GM19468 (cell line): ENCODE results near the gene SERTAD2.

Experiments used
- ATAC-seq: cut with Tn5 transposase; IDR thresholded peaks from one replicate; pipeline ENCODE4 v1.9.1; 2021; ENCODE audit warnings: mild to moderate bottlenecking, moderate library complexity, moderate number of reproducible peaks; ENCODE audit not compliant: unreplicated experiment; ENCODE audit errors: extremely low read depth

Gene SERTAD2

GRCh38 chr2:64650722-64651338 is 2.9 kb downstream of the SERTAD2 start:
- no peak for ATAC-seq

- ATAC-seq, result no peak
Measured at GRCh38 chr2:64650296-64650695, 3.4 kb downstream of the SERTAD2 start.

- no peak for ATAC-seq
Measured at GRCh38 chr2:64649626-64650025, 4.1 kb downstream of the SERTAD2 start.

- ATAC-seq, result no peak
Measured at GRCh38 chr2:64649013-64649484, 4.7 kb downstream of the SERTAD2 start.

- no peak for ATAC-seq
Measured at GRCh38 chr2:64646007-64646880, 7.5 kb downstream of the SERTAD2 start.

GRCh38 chr2:64644458-64645382 is 9.0 kb downstream of the SERTAD2 start:
- ATAC-seq, result no peak

GRCh38 chr2:64643838-64644457 is 9.8 kb downstream of the SERTAD2 start:
- no peak for ATAC-seq

GRCh38 chr2:64641599-64641998 is 12.1 kb downstream of the SERTAD2 start:
- no peak for ATAC-seq

GRCh38 chr2:64640153-64641044 is 13.3 kb downstream of the SERTAD2 start:
- ATAC-seq, result no peak

GRCh38 chr2:64639691-64640090 is 14.0 kb downstream of the SERTAD2 start:
- no peak for ATAC-seq

GRCh38 chr2:64638502-64639120 is 15.1 kb downstream of the SERTAD2 start:
- ATAC-seq, result no peak

GRCh38 chr2:64637931-64638330 is 15.8 kb downstream of the SERTAD2 start:
- no peak for ATAC-seq

- ATAC-seq, result peak; percentile 66
Measured at GRCh38 chr2:64637000-64637635, 16.6 kb downstream of the SERTAD2 start.

- ATAC-seq, result no peak
Measured at GRCh38 chr2:64635976-64636911, 17.5 kb downstream of the SERTAD2 start.

GRCh38 chr2:64634345-64635267 is 19.1 kb downstream of the SERTAD2 start:
- no peak for ATAC-seq
